Esophagus squamous epithelium (tissue), 4 donors: ENCODE data around the gene LRRC38.

Experiments
- POLR2A ChIP-seq, 4 donors: fragments of 450-650 bp; IDR thresholded peaks; one replicate each; pipeline ENCODE4 v1.6.1; 2017; ENCODE audit warnings: antibody characterized with exemption in 4 of 4, mild to moderate bottlenecking in 4 of 4, moderate library complexity in 3 of 4
- TF ChIP-seq, protein P1 (sequence below), 6 experiments: fragments of 450-650 bp in 4 of 6; fragments of 200-600 bp in 2 of 6; sonication (generic) in 2 of 6; IDR thresholded peaks; one replicate each; pipeline ENCODE4 v1.5.1; 2016 to 2019; ENCODE audit warnings: antibody characterized with exemption in 6 of 6, mild to moderate bottlenecking in 4 of 6, moderate library complexity in 4 of 6

DNA sequence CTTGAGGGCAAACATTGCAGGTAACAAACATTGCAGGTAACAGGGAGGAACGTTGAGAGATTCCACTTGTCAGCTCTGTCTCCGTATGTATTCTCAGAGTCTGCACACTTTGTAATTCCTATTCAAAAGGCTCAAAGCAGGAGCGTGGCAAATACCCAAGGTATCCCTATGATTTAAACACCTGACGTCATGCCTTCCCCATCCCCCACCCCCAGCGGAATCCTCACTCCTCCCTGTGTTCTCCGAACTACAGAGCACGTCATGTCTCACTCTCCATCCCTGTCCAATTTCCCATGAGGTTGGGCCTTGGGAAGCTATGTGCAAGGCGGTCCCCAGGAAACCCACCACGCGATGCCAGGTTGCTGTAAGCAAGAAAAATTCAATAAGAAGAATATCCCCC lies 2.8 kb upstream of the LRRC38 start:
- TF ChIP-seq, protein P1, sequence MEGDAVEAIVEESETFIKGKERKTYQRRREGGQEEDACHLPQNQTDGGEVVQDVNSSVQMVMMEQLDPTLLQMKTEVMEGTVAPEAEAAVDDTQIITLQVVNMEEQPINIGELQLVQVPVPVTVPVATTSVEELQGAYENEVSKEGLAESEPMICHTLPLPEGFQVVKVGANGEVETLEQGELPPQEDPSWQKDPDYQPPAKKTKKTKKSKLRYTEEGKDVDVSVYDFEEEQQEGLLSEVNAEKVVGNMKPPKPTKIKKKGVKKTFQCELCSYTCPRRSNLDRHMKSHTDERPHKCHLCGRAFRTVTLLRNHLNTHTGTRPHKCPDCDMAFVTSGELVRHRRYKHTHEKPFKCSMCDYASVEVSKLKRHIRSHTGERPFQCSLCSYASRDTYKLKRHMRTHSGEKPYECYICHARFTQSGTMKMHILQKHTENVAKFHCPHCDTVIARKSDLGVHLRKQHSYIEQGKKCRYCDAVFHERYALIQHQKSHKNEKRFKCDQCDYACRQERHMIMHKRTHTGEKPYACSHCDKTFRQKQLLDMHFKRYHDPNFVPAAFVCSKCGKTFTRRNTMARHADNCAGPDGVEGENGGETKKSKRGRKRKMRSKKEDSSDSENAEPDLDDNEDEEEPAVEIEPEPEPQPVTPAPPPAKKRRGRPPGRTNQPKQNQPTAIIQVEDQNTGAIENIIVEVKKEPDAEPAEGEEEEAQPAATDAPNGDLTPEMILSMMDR (IDR thresholded peaks at IDR 0.05), result no peak
- TF ChIP-seq POLR2A (IDR thresholded peaks at IDR 0.05), result no peak
